RKO (cell line): Measurements from ENCODE around the gene KRT82.

Source experiments
- DNase-seq: peaks from one replicate; pipeline ENCODE4 v3.0.0-alpha.2; 2016; ENCODE audit warnings: low spot score

The KRT82 gene

DNA sequence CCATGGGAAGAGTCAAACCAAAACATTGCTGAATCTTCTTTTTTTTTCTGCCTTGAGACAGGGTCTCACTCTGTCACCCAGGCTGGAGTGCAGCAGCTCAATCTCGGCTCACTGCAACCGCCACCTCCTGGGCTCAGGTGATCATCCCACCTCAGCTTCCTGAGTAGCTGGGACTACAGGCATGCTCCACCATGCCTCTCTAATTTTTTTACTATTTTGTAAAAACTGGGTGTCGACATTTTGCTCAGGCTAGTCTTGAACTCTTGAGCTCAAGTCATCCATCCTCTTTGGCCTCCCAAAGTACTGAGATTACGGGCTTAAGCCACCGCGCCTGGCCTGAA lies 29.5 kb upstream of the KRT82 start:
- DNase-seq = no peak

DNA sequence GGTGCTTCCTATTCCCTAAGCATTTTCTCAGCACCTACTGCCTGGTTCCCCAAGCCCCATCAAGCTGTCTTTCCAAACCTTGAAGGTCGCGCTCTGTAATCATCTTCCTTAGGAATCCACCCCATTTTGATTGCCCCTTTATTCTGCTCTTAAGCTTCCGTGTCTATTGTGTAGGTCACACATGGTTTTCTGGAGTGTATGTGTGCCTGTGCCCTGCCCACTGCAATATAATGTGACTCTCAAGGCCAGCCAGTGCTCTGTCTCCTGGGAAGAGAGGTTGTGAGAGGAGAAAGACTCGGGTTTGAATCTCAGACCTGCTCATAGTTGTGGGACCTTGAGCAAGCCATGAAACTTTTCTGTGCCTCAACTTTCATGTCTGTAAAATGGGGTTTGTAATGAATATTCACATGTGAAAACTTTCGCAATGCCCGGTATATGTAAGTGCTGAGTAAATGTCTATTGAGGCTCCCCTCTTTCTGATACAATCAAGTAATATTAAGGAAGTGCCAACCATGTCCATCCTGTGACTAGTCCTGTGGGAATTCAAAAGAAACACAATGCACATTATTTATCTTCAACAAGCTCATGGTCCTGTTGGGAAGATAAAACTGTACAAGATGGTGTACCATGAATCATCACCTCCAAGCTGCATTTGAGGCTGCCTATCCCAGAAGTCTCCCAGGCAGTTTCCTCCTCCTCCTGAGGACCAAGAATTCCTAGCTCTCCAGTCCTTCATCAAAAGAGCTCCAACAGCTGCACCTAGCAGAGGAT lies 28.8 kb upstream of the KRT82 start:
- DNase-seq = no peak

DNA sequence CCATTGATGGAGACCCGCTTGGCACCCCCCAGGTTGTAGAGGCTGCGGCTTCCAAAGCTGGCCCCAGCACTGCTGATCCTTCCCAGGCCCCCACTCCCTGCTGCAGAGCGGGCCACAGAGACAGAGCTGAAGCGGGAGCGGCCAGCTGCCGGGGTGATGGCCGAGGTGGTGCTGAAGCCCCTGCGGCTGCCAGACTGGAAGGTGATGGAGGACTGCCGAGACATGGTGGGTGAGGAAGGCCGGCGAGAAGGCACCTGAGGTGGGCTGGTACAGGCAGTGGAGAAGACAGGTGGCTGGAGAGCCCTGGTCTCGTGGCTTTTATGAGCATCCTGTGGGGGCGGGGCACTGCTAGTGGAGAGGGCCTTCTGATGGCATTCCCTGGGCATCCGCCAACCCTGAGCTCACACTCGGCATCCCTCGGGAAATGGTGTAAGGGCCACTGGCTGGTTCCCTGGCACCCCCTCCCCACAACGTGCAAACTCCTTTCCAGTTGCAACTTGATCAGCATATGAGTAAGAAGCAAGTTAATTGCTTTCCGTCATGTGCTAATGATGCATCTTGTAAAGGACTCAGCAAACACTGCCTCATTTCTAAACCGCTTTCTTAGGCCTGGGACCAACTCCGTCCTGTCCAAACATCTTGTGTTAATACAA lies 28.1 kb upstream of the KRT82 start, which contains the start of gene KRT75:
Gene KRT75 (minus strand): TSS at position 291 of the 653 bp plus-strand sequence. CDS start 67 bp downstream, at position 224.
- no peak for DNase-seq

DNA sequence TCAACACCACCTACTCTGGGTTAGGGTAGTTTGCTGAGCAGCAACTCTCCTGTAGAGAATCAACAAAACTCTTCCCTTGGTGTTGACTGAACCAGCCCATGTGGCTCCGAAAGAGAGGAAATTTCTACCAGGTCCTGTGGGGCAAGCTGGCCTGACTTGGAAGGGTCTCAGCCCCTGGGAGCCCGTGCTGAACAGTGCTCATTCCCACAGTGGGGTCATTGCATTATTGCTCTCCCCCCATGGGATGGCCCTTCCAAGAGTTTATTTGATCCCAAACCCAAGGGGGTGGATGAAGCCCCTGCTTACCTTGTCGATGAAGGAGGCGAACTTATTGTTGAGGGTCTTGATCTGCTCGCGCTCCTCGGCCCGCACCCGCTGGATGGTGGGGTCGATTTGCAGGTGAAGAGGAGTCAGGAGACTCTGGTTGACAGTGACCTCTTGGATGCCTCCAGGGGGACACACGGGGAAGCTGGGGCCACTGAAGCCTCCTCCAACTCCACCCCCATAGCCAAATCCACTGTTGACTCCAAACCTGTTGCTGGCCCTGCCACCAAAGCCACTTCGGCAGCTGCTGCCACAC lies 27.5 kb upstream of the KRT82 start:
- DNase-seq = no peak

DNA sequence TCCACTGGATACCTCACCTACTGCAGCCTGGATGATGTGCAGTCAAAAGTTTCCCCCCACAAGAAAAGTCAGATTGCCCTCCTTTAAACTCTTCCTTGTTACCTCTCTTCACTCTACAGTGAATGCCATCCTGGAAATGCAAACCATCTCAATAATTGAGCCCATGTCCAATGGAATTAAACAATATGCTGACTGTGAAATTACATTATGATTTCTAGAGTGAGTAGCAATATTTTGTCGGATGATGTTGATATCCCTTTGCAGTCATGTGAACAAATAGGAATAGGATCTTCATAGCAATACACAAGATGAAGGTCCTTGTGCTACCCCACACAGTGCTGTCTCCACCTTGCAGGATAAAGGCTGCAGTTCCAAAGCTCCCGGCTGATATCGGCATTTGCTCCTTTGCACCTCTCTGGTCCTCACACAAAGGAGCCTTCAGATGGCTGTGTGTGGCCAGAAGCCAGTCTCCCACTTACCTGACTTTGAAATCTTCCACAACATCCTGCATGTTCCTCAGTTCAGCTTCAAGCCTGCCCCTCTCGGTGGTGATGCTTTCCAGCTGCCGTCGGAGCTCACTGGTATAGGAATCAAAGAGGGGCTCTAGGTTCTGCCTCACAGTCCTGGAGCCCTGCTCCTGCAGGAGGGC lies 26.5 kb upstream of the KRT82 start:
- DNase-seq = no peak

DNA sequence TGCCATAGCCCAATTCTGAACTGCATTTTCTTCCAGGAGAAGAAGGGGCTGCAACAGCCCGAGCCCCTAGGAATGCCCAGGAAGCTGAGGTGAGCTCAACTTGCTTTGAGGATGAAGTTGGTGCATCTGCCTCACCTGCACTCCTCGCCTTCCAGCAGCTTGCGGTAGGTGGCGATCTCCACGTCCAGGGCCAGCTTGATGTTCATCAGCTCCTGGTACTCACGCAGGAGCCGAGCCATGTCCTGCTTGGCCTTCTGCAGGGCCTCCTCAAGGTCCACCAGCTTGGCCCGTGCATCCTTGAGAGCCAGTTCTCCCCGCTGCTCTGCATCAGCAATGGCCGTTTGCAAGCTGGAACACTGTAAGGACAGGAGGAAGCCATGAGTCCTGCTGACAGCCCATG lies 22.0 kb upstream of the KRT82 start:
- DNase-seq = no peak

DNA sequence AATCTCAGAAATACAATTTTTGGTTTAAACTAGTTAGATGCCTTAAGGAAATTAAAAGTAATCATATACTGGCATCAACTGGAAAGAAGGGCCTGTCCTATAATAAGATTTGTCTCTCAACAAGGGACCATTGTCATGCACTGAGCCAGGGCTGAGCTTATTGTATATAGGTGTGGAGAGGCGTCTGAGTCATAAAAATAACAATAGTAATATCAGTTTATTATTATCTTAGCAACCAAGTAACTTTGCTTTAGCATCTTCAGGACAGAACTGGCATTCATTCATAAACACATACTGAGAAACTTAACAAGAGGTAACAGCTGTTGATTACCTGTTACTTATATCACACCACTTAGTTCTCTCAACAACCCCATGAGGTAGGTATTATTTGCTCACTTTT lies 20.9 kb upstream of the KRT82 start:
- no peak for DNase-seq

DNA sequence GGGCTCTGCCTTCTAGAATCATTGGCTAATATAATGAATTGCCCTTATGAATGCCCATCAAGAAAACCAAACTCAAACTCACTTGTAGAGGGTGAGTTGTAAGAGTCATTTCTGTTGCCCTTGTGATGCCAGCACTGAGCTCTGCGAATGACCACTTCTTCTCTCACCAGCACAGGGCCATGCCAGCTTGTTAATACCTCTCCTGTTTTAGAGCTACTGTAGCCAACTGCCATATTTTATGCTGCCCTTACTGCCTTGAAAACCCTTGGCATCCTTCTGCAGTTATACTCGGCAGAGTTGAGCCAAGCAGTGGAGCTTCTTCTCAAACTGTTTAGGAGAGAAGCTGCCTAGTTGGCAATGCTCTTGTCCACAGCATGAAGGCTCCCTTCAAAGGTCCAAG lies 19.9 kb upstream of the KRT82 start:
- DNase-seq = no peak

DNA sequence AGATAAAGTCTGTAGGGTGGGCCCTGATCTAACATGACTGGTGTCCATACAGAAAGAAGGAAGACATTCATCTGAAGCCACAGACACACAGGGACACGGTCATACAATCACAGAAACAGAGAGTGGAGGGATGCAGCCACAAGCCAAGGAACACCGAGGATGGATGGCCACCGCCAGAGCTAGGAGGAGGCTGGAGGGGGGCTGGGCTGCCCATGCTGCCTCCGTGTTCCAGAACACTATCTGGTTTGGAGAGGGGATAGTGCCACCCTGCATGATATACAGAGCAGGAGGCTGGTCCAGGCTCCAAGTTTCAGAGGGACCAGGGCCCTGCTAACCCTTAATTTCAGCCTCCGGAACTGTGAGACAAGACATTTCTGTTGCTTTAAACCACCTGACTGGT lies 19.3 kb upstream of the KRT82 start:
- no peak for DNase-seq

DNA sequence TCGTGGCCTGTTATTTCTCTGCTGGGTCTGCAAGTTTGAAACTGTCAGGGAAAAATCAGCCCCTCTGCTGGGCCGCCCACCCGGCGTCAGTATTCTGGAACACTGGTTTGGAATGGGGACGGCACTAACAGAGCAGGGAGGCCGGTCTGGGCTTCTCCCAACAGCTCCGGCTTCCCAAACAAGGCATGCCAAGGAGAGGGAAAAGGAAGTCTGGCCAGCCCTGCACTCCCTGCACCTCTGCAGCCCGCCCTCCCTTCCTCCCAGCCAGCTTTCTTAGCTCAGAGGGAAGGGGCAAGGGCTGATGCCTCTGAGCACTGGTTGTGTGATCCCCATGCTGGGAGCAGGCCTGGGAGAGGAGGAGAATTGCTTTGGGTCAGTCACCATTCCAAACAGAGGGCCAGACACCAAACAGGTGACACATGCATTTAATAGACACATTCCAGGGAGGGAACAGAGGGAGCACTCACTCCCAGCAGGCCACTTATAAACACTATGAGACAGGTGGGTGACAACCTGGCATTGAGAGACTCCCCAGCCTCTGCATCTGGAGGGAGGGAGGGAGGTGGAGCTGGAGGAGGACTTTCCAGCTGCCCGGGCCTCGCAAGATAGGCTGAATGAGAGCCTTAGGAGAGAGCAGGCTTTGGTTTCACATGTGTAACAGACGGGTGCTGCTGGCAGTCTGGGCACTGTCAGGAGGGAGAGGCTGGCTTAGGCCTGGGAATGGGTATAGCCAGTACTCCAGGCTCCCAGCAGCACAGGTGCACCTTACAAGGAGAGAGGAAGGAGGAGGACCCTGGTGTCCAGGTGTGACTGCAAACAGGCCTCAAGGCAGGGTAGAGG lies 17.7 kb upstream of the KRT82 start:
- no peak for DNase-seq

DNA sequence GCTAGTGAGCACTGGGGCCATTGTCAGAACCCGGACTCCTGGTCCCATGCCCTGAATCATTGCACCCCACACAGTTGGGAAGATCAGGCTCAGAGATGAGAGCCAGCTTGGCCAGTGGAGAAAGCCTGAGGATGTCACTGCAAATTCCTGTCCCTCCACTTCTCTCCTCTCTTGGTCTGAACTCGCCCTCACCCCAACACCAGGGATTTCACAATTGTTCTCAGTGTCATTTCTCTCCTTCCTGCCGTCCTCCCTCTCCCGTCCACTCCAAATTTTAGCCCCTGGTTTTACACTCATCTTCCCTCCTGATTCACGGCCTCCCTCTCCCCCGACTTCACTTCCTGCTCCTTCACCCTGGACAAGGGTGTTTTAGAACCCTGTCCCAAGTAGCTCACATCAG lies 16.9 kb upstream of the KRT82 start:
- DNase-seq = no peak

DNA sequence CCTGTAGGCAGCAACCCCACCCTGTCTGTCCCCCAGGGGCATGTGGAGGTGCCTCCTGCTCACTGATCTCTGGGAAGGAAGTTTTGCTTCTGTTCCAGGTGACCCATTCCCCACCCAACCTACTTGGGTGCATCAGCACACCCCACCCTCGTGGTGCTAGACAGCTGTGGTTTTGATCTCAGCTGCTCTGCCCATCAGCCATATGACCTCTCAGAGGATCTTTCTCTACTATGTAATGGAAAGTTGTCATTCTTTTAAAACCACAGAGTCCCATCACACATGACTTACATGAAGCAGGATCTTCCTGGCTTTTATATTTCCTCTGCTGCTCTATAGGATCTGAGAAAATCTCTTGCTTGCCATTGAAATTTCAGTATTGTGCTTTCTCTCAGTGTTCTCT lies 13.5 kb upstream of the KRT82 start:
- DNase-seq = no peak

DNA sequence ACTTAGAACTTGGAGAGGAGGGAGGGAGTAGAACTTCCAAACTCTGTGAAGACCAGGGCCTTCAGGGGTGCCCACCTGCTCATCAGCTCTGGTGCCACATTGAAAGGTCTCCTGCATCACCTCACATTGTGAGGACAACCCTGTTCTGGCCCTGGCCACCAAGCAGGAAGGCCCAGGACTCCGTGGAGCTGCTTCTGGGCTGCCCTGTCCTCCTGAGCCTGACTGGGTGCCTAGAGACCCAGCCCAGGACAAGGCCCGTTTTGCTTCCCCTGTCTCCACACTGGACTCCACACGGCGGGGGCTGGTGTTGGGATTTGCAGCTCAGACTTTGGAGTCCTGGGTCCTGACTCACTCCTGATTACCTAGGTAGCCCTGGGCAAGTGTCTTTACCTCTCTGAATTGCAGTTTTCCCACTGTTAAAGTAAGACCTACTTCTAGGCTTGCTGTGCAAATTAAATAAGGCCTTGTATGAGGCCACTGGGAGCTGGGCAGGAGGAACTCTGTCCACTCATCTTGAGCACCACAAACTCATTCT lies 12.5 kb upstream of the KRT82 start:
- DNase-seq = no peak

DNA sequence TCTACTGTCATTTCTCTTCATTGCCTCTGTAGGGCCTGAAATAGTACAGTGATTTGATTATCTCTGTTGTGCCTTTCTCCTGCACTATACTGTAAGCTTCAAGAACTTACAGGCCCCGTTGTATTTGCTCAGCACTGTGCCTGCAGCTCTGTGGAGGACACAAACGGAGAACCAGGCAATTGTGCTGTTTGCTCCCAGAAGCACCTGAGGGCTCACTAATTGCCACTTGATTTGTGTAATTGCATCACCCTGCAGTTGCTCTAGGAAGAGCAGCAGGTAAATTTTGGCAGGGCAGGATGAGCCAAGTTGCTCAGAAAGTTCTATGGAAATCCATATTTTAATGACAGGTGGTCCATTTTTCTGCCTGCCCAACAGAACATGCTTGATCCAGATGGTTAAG lies 11.6 kb upstream of the KRT82 start:
- no peak for DNase-seq

DNA sequence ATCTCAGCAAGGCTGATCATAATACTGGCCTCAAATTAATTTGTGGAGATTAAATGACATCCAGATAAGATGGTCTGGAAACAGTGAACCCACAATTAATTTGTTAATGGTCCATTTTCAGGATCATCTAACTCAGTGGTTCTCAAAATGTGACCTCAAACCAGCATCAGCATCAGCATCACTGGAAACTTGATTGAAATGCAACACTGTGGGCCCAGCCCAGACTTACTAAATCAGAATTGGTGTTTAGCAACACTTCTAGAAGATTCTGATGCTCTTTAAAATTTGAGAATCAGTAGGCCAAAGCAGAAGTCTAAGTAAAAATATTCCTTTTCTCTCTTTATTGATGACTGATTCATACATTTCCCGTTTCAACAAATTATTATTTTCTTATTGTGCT lies 10.7 kb upstream of the KRT82 start:
- no peak for DNase-seq

DNA sequence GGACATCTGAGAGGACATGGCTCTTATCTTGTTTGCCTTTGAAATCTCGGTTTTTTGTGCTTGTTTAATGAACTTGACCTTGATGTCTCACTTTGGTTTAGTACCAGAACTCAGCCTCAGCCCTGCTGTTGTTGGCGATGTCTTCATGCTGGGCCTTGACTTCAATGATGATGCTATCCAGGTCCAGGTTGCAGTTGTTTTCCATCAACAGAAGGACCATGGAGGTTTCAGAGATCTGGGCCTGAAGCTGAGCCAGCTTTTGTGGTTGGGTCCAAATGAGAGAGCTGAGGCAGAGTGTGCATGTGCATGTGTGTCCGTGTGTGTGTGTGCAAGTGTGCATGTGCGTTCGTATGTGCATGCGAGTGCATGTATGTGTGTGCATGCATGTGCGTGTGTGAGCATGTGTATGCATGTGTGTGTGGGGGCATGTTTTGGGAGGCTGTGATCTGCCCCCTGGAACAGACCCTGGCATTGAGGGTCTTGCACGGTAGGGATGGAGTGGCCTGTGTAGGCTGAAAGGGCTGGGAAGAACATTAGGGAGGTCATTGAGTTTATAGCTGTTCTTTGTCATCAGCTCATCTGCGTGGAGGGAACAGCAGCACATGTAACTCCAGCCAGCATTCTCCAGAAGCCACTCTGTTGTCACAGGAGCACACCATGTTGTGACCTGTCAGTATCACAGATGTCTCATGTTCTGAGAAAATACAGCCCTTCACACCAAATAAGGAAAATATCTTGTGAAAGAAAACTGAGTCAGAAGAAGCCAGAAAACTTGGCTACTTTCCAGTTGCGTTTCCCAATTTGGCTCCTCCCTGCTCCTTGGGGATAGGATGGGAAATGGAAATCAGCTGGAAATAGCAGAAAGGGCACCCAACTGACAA lies 10.0 kb upstream of the KRT82 start:
- peak; percentile 43 for DNase-seq

DNA sequence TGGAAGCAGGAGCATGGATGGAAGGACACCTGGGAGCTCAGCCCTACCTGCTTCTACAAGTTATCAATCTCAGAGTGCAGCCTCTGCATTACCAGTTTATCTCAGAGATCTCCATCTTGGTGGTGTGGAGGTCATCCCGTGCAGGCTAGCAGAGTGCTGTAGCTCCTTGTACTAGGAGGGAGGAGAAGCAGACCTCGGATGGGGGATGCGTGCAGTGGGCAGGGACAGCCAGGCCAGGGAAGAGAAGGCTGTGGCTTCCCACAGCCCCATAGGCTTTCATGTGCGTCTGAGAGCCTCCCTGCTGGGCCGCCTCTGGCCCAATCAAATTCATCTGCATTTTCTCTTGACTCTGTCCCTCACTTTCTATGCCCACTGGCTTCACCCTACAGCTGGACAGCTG lies 8.8 kb upstream of the KRT82 start:
- DNase-seq = no peak

DNA sequence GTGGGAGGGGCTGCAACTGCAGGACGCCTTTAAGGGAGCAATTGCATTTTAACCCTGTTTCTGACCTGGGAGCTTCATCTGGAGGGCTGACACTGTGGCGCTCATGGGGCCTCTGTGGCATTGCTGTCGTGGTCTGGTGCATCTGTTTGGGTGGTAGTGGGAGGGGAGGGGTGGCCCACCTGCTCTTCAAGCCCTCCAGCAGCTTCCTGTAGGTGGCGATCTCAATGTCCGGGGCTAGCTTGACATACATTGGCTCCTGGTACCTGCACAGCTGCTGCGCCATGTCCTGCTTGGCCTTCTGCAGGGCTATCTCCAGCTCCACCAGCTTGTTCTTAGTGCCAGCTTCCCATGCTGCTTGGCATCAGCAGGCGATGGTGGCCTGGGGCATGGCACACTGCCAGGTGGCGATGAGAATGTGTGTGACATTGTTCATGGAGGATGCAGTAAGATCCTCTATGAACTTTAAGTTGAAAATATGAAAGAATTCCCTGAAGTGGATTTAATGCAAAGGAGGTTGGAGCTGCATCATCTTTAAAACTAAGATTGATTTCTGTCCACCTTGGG lies 7.7 kb upstream of the KRT82 start:
- DNase-seq = no peak

DNA sequence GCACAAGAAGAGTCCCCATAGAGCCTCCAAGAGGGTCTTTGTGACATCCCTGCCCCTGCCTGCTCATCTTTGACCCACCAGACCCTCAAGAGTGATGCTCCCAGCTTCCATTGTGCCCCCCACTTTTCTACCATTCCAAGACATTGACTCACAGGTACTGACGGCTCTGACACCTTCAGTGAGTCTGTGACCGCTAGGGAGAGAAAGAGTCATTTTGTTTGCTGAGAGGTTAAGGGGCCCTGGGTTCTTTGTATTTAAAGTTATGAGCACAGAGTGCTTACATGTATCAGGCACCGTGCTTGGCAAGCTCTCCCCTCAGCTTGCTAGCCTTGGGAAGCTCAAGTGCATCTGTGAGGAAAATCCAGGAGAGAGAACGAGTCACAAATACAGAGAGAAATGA lies 7.1 kb upstream of the KRT82 start:
- no peak for DNase-seq

DNA sequence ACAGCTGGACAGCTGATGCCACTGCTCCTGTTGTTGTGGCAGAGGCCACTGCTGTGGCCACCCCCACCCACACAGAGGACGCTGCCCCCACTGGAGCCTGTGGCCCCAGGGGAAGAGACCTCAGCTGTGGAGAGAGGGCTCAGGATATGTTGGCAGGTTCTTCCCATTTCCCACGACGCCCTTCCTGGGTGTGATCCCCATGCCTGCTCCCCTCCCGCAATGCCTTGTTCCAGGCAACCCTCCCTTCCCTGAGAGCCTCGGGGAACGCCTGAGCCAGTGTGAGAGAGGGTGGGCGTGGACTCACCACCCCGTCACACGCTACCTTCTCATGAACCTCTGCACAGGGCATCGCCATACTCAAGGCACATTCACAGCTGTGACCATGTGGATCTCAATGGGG lies 5.7 kb upstream of the KRT82 start:
- DNase-seq = no peak
